ENCODE data around the gene TARBP1. TPM values are rescaled to one million over a fixed set of nuclear protein-coding genes. Genes with fewer than 3 reads are reported as not detected.

Gene TARBP1
- total RNA-seq, 4 donors from 2014 or later = 17.2 to 25.8 (median 18.8) TPM

GRCh38 chr1:234408757-234409156 is 70.2 kb downstream of the TARBP1 start:
- TF ChIP-seq CTCF (IDR thresholded peaks at IDR 0.05; ENCODE audit: low read depth) = no peak

- no peak for TF ChIP-seq CTCF (IDR thresholded peaks at IDR 0.05; ENCODE audit: low read depth)
Measured at GRCh38 chr1:234406871-234407270, 72.1 kb downstream of the TARBP1 start.

- TF ChIP-seq CTCF (IDR thresholded peaks at IDR 0.05; ENCODE audit: low read depth) = no peak
Measured at GRCh38 chr1:234405676-234406075, 73.3 kb downstream of the TARBP1 start.

GRCh38 chr1:234402939-234403338 is 76.0 kb downstream of the TARBP1 start:
- TF ChIP-seq CTCF (IDR thresholded peaks at IDR 0.05; ENCODE audit: low read depth) = no peak

GRCh38 chr1:234401658-234402057 is 77.3 kb downstream of the TARBP1 start:
- TF ChIP-seq CTCF (IDR thresholded peaks at IDR 0.05; ENCODE audit: low read depth) = no peak

- TF ChIP-seq CTCF (IDR thresholded peaks at IDR 0.05; ENCODE audit: low read depth) = no peak
Measured at GRCh38 chr1:234400773-234401172, 78.2 kb downstream of the TARBP1 start.

GRCh38 chr1:234398849-234399381 is 80.1 kb downstream of the TARBP1 start:
- TF ChIP-seq CTCF (IDR thresholded peaks at IDR 0.05; ENCODE audit: low read depth) = no peak
